ENCODE measurements around the gene TSR3. TPM values are rescaled to one million over a fixed set of nuclear protein-coding genes. Genes with fewer than 3 reads are reported as not detected.

The TSR3 gene
- total RNA-seq, 1 donor from 2014 or later: 67.3 TPM

GRCh38 chr16:1325673-1326371, 25.9 kb downstream of the TSR3 start:
- DNase-seq (ENCODE audit: low read depth in 2 of 2): no peak

GRCh38 chr16:1325261-1325660, 26.4 kb downstream of the TSR3 start:
- DNase-seq (ENCODE audit: low read depth in 2 of 2): no peak

- DNase-seq (ENCODE audit: low read depth in 2 of 2): no peak
Observed at GRCh38 chr16:1324286-1324826, 27.3 kb downstream of the TSR3 start.

- DNase-seq (ENCODE audit: low read depth in 2 of 2): no peak
Observed at GRCh38 chr16:1323296-1324239, 28.1 kb downstream of the TSR3 start.

- DNase-seq (ENCODE audit: low read depth in 2 of 2): no peak
Observed at GRCh38 chr16:1322407-1322806, 29.3 kb downstream of the TSR3 start.

- no peak for DNase-seq (ENCODE audit: low read depth in 2 of 2)
Observed at GRCh38 chr16:1320658-1321240, 30.9 kb downstream of the TSR3 start.

- no peak for DNase-seq (ENCODE audit: low read depth in 2 of 2)
Observed at GRCh38 chr16:1320097-1320496, 31.6 kb downstream of the TSR3 start.

GRCh38 chr16:1319041-1319440, 32.6 kb downstream of the TSR3 start:
- no peak for DNase-seq (ENCODE audit: low read depth in 2 of 2)

- no peak for DNase-seq (ENCODE audit: low read depth in 2 of 2)
Observed at GRCh38 chr16:1318268-1318545, 33.5 kb downstream of the TSR3 start.

GRCh38 chr16:1317479-1318267, 34.0 kb downstream of the TSR3 start:
- DNase-seq (ENCODE audit: low read depth in 2 of 2): no peak

- no peak for DNase-seq (ENCODE audit: low read depth in 2 of 2)
Observed at GRCh38 chr16:1316033-1316405, 35.7 kb downstream of the TSR3 start.

- no peak for DNase-seq (ENCODE audit: low read depth in 2 of 2)
Observed at GRCh38 chr16:1315081-1316032, 36.3 kb downstream of the TSR3 start.

- DNase-seq (ENCODE audit: low read depth in 2 of 2): no peak
Observed at GRCh38 chr16:1314399-1315068, 37.1 kb downstream of the TSR3 start.

- DNase-seq (ENCODE audit: low read depth in 2 of 2): no peak
Observed at GRCh38 chr16:1313721-1314369, 37.8 kb downstream of the TSR3 start.

- DNase-seq (ENCODE audit: low read depth in 2 of 2): no peak
Observed at GRCh38 chr16:1312903-1313302, 38.8 kb downstream of the TSR3 start.

- DNase-seq (ENCODE audit: low read depth in 2 of 2): no peak
Observed at GRCh38 chr16:1312467-1312816, 39.2 kb downstream of the TSR3 start.

- peak in 1 of 2 donors; percentile 35 for DNase-seq (ENCODE audit: low read depth in 2 of 2)
Observed at GRCh38 chr16:1311738-1312466, 39.8 kb downstream of the TSR3 start.

- DNase-seq (ENCODE audit: low read depth in 2 of 2): no peak
Observed at GRCh38 chr16:1311212-1311737, 40.4 kb downstream of the TSR3 start.

GRCh38 chr16:1310832-1311200, 40.9 kb downstream of the TSR3 start:
- peak in 1 of 2 donors; percentile 36 for DNase-seq (ENCODE audit: low read depth in 2 of 2)
